Activated CD4-positive, alpha-beta T cell treated with anti-CD3 and anti-CD28 coated beads, Interleukin-2, amount 50 U/mL, for 16 hours (primary cell): ENCODE data around the gene LRRIQ4.

Source experiments
- DNase-seq: peaks from one replicate; pipeline ENCODE4 v3.0.0-alpha.2; 2020

The LRRIQ4 gene

DNA sequence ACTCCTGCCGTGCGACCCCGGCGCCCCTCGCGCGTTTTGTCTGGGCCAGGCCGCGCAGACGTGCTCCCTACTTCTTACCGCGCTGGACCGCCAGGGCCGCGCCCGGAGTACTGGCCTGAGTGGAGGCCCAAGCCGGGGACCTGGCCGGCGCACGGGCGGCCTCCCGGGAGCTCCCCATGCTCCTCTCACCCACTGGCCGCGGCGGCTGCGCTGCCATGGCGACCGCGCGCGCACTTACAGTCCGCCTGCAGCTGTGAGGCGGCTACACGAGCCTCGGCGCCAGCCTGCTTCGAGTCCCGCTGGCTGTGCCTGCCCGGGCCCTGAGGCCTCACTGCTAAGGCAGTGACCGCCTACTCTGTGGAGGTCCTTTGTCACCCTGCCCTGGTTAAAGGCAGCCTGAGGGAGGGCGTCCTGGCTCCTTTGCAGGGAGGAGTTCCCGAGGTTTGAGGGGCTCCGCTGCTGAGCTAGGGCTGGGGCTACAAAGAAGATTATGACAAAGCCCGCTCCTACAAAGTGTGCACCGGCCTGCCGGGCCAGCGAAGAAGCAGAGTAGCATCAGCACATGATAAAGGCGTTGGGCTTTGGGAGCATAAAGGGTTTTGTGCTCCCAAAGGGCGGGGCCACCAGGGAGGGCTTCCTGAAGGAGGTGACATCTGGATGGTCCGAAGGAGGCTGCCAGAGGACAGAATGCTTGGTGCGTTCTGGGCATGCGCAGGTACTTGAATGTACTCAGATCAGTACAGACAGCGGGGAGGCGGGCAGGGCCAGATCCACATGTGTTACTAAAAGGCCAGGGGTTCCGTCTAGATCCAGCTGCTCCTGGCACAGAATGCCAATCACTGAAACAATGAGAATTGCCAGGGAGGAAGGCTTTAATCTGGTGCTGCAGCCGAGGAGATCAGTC lies at the start of gene LRRIQ4, which contains the start of gene LRRC34:
Gene LRRIQ4, plus strand, starts transcription at position 539 of the 904 bp plus-strand sequence. CDS start 9,052 bp downstream, outside the sequence.
Gene LRRC34, minus strand, starts transcription at position 573 of the 904 bp plus-strand sequence. Its CDS starts 356 bp downstream, at position 217.
- DNase-seq = peak; percentile 86

DNA sequence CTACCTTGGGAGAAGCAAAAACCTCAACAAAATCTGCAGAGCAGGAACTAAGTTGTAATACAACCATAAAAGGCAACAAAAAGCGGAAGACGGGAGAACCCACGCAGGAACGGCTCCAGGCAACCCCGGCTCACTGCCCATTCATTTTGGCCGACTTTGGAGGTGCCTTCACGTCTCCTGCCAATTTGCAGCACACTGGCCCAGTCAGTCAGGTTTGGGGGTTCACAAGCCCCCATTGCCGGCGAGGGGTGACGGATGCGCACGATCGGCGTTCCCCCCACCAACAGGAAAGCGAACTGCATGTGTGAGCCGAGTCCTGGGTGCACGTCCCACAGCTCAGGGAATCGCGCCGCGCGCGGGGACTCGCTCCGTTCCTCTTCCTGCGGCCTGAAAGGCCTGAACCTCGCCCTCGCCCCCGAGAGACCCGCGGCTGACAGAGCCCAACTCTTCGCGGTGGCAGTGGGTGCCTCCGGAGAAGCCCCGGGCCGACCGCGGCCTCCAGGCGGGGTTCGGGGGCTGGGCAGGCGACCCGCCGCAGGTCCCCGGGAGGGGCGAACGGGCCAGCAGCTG lies 48.3 kb upstream of the LRRIQ4 start:
- peak; percentile 76 for DNase-seq

DNA sequence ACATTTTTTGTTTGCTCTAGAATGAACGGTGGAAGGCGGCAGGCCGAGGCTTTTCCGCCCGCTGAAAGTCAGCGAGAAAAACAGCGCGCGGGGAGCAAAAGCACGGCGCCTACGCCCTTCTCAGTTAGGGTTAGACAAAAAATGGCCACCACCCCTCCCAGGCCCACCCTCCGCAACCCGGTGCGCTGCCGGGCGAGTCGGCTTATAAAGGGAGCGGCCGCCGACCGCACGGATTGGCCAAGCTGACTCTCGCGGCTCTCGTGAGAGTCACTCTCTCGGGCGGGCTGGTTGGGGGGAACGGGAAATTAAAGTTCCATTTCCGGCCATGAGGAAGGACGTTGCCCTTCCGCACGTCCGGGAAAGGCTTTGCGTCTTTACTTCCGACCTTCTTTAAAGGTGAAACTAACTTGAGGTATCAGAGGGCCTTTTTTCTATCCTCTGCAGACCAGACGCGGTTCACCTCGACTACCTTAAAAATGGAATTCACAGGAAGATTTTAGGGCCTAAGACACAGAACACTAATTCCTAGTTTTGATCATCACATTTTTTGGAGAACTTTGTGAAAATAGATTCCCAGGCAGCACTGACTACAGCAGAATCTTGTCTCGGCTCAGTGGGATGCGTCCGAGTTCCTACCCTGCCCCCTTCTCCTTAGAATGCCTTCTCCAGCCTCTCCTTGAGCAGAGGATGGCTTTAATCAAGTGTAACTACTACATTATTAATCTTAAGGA lies 47.6 kb upstream of the LRRIQ4 start, which contains the start of gene TERC:
Gene TERC, minus strand, starts transcription at position 179 of the 731 bp plus-strand sequence.
- DNase-seq = peak; percentile 96

DNA sequence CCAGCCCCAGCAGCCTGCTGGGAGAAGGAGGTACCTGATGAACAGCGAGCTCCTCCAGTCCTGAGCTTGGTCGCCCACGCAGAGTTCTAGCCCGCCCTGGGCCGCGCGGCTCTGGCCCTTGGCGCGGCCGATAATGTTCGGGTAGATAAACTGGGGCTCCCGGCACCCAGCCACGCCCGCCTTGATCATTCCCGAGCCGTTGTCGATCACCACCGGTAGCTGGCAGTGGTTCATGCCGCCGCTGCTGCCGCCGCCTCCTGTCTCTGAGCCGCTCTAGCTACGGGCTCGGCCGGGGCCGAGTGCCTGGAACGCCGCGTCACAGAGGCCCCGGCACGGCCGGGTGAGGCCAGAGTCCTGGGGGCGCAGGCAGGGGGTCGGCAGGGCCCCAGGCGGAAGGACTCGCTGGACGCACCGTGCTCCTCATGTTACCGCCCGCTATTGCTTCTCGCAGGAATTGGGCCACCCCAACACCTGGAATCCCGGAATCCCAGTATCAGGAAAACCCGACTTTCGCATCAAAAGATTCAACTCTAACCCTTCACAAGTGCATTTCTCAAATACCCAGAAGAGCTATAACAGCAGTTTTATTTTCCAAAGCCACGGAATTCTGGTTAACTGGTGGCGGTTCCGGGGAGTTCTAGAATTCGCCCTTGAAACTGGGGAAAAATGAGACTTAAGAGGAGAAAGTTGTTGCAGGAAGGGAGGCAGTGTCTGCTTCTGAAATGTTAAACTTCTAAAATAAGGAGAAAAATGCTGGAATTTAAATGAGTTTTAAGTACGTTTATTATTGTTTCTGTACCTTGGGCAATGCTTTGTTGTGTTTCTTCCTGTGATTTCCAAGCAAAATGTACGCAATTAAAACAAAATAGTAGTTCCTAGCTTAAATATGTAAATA lies 43.1 kb upstream of the LRRIQ4 start, which contains the start of gene ACTRT3:
Gene ACTRT3, minus strand, starts transcription at position 275 of the 895 bp plus-strand sequence. Its CDS starts 41 bp downstream, at position 234.
- DNase-seq = peak; percentile 74

DNA sequence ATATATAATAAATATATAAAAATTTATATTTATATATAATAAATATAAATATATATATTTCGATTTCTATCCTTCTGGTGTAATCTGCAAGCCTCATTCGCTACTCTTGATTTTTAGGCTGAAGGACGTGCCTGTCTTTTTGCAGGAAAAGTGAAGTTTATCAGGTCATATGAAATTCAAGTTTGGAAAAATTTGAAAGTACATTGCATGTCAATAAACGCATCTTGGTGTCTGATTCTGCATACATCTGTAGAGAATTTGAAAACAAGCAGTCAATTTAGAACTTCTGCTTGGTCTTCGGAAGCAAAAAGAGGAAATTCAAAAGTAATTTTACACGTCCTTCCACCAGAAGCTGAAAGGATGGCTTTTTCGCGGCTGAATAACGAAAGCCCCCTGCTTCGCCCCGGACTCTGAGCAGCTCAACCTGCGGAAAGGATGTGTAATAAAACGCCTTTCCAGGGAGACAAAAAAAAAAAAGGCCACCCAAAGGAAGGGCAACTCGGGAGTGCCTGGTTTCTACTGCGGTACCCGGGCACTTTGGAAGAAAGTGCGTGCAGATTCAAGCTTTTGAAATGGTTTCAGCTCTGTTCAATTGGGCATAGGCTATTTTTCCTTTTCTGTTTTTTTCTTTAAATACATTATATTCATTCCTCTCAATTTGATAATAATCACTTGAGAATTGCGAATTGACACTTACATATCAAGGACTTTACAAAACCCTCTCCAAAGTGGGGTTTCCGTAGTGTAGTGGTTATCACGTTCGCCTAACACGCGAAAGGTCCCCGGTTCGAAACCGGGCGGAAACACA lies 41.0 kb upstream of the LRRIQ4 start:
- DNase-seq = peak; percentile 83

DNA sequence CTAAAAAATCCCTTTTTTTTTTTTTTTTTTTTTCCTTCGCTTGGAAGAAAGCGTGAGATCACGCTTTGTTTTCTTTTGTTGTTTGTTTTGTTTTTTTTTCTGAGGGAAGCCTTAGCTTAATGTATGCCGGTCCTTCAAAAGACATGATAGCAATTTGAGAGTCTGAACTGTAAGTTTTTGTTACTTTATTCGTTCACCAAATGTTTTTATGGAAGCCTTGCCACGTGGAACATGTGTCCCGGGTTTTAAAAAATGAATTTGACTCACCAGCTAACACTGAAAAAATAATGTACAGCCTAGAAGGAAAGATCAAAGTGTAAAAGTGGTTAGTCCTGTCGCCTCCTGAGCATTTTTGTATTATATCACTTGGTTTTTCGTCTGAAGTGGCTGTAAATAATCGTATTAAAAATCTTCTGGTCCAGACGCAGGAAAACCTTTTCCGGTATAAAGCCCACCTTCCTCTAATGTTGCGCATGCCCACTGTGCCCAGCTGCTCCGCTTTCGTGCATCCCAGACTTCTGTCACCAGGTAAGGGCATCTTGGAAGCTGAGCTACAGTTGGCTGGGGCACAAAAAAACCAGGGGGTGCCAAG lies 40.3 kb upstream of the LRRIQ4 start:
- DNase-seq = peak; percentile 66

DNA sequence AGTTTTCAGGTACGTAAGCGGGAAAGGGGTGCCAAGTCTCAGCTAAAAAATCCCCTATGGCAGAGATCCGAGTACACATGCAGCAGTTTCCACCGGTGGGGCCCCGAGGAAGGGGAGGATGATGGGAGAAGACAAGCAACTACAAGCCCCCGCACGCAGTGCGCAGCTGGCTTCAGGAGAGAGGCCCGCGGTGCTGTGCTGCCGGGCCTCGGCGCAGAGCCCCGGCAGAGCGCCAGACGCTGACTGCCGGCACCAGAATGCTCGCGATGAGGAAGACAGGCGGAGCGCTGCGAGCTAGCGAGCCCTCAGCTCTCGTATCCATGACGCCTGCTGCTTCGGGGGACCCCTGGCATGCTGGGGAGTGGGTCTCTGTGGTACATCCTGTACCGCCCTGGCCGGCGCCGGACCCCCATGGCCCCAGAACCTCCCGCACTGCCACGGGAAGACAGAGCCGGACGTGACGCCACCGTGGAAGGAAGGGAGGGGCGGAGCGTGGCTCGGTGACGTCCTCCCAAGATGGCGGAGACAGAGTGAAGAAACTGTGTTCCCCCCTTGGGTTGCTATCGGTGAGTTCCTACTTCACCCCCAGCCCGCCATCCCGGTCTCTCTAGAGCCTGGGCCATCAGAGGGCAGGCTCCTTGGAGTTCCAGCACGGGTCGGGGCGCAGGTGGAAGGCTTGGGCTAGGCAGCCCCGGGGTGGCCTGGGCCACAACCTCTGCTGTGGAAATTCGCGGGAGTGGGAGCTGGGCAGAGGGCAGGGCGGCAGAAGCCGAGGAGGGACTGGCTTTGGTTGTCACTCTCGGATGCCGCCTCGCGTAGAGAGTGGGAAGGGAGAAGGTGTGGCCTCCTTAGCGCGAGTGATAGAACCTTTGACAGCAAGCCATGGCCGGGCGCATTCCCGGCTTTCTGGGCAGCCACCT lies 39.5 kb upstream of the LRRIQ4 start, which contains the start of gene MYNN:
Gene MYNN, plus strand, starts transcription at position 500 of the 920 bp plus-strand sequence. CDS start 900 bp downstream, outside the sequence.
- DNase-seq = peak; percentile 94

DNA sequence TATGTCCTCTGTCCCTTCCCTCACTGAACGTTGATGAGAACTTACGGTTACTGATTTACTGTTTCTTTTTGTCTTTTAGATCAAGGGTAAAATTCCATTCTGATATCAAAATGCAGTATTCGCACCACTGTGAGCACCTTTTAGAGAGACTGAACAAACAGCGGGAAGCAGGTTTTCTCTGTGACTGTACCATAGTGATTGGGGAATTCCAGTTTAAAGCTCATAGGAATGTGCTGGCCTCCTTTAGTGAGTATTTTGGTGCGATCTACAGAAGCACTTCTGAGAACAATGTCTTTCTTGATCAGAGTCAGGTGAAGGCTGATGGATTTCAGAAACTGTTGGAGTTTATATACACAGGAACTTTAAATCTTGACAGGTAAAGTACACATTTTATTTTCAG lies 38.5 kb upstream of the LRRIQ4 start:
- DNase-seq = no peak

DNA sequence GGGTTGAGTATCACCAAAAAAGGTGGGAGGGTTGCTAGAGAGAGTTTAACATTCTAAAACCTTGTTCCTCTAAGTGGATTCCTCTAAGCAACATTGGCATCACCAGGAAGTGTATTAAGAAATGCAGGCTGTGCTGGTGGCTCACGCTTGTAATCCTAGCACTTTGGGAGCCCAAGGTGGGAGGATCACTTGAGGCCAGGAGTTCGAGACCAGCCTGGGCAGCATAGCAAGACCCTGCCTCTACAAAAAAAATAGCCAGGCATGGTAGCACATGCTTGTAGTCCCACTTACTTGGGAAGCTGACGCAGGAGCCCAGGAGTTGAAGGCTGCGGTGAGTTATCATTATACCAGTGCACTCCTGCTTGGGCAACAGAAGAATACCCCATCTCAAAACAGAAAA lies 34.8 kb upstream of the LRRIQ4 start:
- DNase-seq = no peak

DNA sequence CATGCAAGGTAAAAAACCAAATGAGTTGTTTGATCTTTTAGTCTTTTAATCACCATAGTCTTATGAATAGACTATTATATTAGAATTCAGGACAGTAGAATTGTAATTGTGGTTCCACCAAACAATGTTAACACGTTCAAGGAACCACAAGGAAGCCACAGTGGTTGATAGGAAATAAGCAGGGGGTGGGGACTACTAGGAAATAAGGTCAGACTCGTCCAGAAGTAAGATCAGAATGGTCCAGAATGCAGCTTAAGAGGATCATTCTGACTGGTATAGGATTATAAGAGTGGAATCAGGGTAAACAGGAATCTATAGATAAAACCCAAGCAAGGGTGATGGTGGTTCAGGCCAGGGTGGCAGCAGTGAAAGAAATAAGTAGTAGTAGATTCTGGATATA lies 31.9 kb upstream of the LRRIQ4 start:
- peak; percentile 29 for DNase-seq

DNA sequence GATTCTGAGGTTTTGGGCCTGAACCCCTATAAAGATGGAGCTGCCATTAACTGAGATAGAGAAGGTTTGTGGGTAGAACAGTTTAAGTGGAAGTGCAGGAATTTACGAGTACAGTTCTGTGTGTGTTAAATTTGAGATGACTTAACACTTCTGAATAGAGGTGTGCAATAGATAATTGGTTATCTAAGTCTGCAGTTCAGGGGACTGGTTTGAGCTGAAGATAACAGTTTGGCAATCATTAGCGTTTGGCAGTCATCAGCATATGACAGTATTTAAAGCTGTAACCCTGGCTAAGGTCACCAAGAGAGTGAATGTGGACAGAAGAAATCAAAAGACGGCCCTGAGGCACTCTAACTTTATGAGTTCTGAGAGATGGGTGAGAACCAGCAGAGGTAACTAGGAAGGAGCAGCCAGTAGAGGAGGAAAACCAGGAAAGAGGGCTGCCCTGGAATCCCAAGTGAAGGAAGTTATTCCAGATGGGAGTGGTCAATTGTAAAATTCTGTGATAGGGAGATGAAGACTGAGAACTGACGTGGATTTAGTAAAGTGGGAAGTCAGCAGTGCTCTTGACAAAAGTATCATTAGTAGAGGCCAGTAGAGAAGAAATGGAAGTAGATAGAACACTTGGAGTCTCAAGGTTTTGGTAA lies 31.3 kb upstream of the LRRIQ4 start:
- DNase-seq = no peak

DNA sequence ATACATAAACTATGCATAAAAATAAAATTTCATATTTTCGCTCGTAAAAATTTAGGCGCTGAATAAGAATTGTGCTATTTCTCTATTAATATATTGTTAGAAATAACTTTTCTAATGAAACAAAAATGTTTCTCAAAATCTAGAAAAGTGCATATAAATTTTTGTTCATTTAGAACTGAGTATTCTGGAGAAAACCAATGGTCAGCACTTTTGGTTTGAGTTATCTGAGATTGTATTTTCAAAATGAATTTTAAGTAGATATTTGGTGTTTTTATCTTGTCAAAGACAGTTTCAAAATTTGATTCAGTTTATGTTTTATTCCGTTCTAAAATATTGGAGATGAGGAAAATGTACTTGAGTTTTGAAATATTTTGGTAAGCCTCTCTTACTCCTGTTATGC lies 25.6 kb upstream of the LRRIQ4 start:
- no peak for DNase-seq

DNA sequence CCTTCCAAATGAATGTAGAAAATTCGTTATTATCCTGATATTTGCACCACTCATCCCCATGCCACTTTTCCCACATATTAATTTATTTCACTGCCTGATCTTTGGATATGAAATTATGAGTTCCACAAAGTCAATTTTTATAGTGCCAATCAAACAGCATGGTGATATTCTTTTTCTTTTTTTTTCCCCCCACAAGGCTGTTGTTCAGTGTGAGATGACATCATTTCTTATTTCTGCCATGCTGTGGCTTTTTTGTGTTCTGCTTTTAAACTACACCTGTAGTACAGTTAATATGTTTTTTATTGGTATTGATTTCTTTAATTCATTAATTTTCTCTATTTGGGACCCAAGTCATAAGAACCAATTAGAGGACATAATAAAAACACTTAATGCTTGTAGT lies 24.9 kb upstream of the LRRIQ4 start:
- no peak for DNase-seq

DNA sequence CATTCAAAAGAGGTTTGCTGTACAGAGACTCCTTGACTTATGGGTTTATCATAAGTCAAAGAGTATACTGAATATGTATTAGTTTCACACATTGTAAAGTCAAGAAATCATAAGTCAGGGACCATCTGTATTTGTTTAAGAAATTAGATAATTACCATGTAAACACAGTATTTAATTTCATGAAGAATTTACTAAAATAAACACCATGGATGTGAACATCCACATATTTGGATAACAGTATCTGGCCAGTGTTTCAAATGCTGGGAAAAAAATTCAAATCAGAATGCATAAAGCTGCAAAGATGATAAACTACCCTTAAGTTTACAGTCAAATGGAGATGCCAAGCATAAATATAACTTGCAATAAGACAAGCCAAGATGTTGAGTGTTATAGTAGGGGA lies 22.5 kb upstream of the LRRIQ4 start:
- no peak for DNase-seq

DNA sequence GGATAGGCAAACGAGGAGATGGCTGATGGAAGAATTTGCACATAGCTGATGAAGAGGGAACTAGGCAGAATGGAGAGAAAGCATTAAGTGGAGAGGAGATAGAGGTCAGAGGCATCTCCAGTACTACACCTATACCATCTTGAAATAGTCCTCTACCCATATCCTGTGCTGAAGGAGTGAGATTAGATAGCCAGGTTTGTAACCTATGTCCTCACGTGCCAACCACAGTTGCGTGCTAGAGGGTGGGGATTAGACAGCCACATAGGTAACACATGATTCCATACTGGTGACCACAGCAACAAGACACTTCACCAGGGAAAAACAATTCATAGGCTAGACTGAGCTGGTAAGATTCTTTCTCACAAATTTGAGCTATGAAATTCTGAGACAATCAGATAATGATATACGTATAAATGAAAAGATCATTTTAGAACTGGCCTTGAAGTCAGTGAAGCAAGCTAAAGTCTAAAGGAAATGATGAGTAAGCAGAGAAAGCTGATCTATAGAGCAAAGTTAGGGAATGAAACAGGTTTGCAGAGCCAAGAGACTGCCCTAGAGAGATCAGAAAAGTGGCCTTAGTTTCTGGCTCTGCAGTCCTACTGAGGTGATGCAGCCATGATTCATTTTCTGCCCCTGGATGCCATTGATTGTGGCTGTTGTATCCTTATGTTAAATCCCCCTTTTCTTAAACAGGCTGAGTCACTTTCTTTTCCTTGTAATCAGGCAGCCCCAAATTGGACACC lies 21.8 kb upstream of the LRRIQ4 start:
- DNase-seq = no peak

DNA sequence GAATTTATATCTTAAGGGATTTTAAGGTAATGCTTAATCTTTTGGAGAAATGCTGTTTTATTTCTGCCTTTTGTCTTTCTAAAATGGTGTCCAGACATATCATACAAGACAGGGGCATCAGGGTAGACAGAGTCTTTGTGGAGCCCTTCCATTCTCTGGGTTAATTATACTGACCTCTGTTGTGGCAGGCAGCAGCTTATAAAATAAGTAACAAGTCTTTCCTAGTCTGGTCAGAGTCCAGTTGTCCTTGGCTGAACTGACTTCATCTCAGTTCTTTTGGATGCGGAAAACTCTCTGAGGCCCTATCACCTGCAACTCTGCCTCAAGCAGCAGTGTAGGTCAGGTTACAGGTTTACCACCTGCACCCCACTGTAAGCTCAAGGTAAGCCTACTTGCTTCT lies 20.3 kb upstream of the LRRIQ4 start:
- no peak for DNase-seq

DNA sequence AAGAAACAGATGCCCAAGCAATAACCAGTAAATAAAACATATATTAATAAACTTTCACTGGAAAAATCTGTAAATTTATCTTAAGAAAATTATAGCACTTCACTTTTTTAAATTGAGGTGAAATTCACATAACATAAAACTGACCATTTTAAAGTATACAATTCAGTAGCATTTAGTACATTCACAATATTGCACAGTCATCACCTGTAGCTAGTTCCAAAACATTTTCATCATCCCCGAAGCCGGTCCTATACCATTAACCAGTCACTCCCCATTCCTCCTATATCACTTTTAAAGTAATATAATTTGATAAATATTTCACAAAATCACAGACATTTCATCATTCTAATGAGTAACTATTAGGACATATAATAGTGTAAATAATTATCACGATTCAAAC lies 8.0 kb upstream of the LRRIQ4 start:
- DNase-seq = no peak

DNA sequence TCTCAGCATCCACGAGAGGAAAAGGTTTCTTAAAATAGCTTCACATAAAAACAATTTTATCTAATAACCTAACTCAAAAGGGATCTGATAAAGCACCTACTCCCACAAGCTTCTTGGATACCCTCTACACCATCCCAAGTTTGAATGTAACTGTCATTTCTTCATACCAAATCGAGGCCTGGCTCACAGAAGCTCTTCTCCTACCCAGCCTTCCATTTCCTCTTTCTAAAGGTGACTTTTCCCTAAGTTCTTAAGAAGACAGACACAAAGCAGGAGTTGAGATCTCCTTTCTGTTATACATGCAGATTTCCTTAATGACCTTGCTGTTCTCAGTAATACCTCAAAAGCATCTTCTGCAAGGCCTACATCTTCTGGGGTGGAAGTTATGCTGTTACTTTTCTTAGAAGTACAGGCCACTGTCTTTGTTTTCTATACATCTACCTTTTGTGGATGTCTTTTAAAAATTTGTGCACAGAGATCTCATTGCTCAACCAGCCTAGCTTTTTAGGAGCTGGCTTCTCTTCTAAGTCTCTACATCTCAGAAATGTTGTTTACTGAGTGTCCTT lies 3.4 kb upstream of the LRRIQ4 start:
- DNase-seq = no peak
